IPS-11a (cell line): ENCODE results near the gene PRUNE2.
"Not testable (repeated sequence)": the region's sequence is repeated elsewhere in the genome, so short reads cannot be mapped to it uniquely, and the experiment has no call there.

Source experiments
- H3K4me3 ChIP-seq: one replicate; pipeline ENCODE4 v1.5.1; 2013; ENCODE audit warnings: low read depth, low read length, control low read depth

The PRUNE2 gene

DNA sequence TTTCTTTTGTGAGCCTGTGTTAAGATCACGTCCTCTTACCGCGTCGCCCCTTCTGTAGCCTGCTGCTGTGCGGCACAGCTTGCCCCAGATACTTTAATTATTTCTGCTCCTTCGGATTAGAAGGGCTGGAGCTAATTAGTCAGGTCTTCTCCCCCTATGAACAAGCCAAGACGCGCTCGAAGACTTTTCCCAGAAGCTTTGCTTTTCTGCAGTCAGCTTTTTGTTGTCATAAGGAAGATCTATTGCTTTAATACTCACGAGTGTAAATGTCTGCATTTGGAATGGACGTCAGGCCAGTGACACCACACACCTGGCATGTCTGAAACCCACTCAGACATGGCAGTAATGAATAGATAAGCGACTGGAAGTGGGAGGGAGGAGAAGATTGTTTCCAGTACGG is 37.0 kb downstream of the PRUNE2 start:
- H3K4me3 ChIP-seq = no peak overlapping the region

- H3K4me3 ChIP-seq = no peak overlapping the region
These were observed 39.2 kb downstream of the PRUNE2 start for GRCh38 chr9:76866689-76867088.

DNA sequence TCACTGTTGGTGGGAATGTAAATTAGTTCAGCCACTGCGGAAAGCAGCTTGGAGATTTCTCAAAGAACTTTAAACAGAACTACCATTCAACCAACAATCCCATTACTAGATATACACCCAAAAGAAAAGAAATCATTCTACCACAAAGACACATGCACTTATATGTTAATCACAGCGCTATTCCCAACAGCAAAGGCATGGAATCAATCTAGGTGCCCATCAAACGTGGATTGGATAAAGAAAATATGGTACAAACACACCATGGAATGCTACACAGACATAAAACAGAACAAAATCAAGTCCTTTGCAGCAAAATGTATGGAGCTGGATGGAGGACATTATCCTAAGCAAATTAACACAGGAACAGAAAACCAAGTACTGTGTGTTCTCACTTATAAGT is 42.1 kb downstream of the PRUNE2 start:
- H3K4me3 ChIP-seq = no peak overlapping the region

DNA sequence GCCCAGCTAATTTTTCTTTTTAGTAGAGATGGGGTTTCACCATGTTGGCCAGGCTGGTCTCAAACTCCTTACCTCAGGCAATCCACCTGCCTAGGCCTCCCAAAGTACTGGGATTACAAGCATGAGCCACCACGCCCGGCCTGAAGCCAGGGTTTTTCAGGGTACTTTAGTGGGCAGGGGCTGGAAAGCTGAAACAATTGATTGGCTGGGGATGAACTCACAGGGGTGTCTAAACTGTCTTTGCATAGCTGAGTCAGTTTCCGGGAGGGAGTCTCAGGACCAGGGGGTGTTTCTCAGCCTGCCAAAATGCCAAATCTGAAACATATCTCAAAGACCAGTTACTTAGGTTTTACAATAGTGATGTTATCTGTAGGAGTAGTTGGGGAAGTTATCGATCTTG is 46.1 kb downstream of the PRUNE2 start:
- no peak overlapping the region for H3K4me3 ChIP-seq

- H3K4me3 ChIP-seq = not testable (repeated sequence)
These were observed 47.7 kb downstream of the PRUNE2 start for GRCh38 chr9:76858248-76858647.

- no peak overlapping the region for H3K4me3 ChIP-seq
These were observed 49.9 kb downstream of the PRUNE2 start for GRCh38 chr9:76856016-76856415.

DNA sequence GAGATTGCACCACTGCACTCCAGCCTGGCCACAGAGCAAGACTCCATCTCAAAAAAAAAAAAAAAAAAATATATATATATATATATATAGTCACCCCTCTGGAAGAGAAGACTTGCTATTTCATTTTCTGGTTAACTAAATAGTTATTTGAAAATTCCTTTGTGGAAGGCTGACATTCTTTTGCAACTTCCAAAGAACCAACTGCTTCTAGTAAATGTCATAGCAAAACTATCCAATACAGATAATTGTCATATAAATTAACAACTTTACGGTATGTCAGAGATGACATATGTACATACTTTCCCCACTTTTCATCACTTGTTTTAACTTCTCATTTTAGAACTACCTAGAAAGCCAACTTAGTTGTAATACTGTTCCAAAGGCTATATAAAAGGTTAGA is 50.9 kb downstream of the PRUNE2 start:
- no peak overlapping the region for H3K4me3 ChIP-seq

- no peak overlapping the region for H3K4me3 ChIP-seq
These were observed 53.9 kb downstream of the PRUNE2 start for GRCh38 chr9:76852026-76852425.

DNA sequence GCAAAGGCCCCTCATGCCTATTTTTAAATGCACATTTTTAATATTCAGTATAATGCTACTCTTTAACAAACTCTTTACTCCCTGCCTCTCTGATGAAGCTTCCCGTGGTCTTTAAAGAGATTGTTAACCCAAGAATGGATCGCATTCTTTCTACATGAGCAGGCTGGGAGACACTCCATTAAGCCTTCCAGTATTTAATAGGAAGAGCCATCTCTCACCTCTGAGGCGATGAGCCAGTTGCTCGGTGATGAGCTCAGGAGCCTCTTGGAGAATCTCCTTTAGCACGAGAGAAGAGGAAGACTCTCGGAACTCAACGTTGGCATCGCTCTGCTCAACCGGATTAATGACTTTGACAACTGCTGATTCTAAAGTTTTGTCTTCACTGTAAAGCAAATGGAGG is 59.6 kb downstream of the PRUNE2 start:
- H3K4me3 ChIP-seq = no peak overlapping the region

DNA sequence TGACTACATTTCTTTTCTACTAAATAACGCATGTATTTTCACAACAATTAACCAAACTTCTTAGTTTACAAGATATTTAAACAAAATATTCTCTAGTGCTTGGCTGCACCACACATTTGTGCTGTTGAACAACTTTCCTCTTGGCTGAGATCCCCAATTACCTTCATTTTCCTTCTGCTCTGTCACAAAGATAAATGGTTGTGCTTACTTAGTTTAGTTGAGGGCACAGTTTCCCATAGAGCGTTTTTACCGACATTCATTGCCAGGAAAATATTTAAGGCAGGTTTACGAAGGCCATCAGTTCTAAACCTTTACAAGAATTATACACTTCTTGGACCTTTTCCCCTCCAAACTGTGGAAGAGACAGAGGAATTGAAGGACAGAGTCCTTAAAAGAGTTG is 60.7 kb downstream of the PRUNE2 start:
- no peak overlapping the region for H3K4me3 ChIP-seq

GRCh38 chr9:76835571-76836283 is 70.2 kb downstream of the PRUNE2 start:
- no peak overlapping the region for H3K4me3 ChIP-seq

DNA sequence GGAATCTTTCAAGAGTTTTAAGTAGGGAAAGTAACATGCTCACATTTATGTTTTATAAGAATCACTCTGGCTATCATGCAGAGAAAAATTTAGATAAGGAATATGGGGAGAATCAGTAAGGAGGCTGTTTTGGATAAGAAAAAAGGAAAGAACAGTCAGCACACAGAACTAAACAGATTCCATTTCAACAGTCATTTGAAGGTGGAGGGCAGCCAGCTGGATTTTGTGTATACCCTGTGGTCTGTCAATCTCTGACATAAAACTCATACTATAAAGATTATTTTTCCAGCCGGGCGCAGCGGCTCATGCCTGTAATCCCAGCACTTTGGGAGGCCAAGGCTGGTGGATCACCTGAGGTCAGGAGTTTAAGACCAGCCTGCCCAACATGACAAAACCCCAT is 77.5 kb downstream of the PRUNE2 start:
- H3K4me3 ChIP-seq = no peak overlapping the region

DNA sequence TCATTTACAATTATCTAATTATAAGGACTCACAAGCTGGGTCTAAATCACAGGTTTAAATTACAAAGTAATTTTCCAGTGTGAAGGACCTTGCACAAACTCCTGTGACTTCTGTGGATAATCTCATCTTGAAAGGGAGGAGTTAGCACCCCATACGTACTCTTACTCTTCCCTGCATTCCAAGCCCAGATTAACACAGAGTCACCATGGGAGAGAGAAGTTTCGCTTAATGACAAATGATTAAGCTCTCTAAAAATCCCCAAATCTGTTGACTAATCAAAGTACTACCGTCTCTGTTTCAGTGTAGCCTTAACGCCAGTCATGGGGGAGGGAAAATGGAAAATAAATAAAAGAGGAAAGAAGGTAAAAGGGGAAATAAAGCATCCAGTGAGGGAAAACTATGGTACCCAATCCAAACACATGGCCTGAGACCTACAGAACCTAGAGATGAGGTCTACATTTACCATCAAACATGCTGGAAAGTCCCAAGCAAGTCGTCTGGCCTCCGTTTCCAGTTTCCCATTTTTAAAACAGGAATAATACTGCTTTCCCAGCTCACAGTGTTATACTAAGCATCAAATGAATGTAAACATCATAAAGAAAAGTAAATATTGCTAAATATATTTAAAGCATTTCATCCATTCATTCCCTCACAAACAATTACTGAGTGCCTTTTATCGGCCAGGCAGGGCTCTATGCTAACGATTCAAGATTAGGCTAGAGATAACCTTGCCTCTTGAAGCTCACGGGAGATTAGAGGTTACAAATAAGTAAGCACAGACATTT is 78.4 kb downstream of the PRUNE2 start:
- no peak overlapping the region for H3K4me3 ChIP-seq

DNA sequence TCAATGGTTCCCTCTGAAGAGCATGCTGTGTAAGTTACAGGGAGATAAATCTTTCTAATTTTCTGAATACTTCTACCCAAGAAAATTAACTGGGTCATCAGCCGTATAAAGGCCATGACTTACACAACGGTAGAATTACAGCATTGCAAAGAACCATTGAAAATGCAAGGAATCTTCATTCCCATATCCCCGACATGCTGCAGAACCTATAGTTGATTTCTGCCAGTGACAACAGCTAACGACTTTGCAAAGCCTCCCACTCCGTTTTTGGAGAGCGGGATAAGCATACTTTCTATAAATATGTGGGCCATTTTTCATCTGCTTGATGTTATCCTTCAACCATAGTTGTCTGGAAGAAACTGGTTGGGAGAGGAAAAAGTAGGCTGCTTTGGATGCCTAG is 85.5 kb downstream of the PRUNE2 start:
- no peak overlapping the region for H3K4me3 ChIP-seq

DNA sequence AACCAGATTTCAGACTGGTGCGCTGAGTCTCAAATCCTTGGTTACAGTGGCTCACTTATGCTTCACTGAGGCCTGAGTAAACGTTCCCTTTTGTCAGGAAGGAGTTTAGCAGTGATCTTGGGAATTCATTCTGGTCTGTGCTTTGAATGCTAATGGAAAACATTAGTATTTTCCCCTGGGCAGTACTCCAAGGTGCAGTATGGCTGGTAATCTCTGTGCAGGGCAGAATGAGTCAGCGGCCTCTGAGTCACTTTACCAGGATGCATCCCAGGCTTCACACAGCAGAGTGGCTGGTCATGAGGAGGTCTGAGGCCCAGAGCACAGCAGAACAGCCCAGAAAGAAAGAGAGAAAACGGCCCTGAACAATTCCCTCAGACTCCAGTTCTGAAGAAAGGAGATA is 87.6 kb downstream of the PRUNE2 start:
- H3K4me3 ChIP-seq = no peak overlapping the region

GRCh38 chr9:76817489-76817888 is 88.4 kb downstream of the PRUNE2 start:
- no peak overlapping the region for H3K4me3 ChIP-seq

GRCh38 chr9:76812591-76812990 is 93.3 kb downstream of the PRUNE2 start:
- no peak overlapping the region for H3K4me3 ChIP-seq

DNA sequence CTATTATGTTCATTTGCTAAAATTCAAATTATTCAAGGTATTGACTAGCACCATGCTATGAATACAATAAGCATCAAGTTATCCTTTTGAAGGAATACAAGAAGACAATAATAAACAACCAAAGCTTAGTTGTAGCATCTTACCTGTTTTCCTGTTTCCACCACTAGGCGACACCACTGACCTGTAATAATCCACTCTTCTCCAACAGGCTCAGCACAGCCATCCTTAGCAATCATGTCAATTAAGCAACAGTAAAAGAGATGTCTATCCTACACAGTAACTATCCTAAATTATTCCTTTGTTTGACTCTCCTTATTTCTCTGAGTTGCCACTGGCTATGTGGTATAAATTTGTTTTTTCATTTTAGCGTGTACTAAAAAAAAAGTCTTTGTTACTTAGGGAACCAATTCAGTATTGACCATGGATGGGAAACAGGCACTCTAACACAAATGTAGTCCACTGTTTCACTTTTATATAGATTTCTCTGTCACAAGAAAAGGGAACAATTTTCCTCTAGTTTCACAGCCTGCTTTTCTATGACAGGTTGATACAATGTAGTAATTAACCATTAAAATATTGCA is 95.4 kb downstream of the PRUNE2 start:
- H3K4me3 ChIP-seq = no peak overlapping the region

DNA sequence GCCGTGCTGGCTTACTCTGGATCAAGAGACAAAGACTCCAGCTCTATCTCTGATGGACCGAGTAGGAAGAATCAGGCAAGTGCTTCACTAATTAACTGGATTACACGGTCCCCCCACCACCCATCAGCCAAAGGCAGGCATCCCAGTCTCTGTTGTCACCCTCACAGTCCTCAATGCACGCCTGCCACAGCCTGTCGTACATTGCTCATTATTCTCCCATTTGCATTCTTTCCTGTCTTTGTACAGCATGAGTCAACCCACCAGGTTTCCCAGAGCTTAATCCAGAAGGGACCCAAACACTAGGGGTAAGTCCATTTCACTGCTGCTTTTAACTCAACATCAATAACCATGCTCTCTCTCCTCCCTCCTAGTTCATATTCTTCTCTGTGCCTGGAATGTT is 97.3 kb downstream of the PRUNE2 start:
- H3K4me3 ChIP-seq = no peak overlapping the region

DNA sequence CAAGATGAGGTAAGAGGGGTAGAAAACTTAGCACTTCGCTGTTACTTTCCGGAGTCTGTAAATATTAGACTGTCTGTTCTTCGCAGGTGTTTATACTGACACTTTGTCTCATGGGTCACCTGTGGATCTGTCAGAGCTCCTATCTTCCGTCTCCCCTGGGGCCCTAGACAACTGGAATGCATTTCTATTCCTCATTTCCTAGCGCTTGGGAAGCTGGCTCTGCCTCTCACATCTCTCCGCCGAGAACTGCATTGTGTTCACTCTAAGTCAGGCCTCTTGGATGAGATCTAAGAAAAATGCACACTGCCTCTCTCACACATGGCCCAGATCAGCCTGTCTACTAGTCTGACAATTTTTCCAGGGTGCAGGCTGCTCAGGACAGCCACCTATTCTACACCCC is 102.2 kb downstream of the PRUNE2 start:
- H3K4me3 ChIP-seq = no peak overlapping the region

GRCh38 chr9:76803083-76803482 is 102.8 kb downstream of the PRUNE2 start:
- no peak overlapping the region for H3K4me3 ChIP-seq

- no peak overlapping the region for H3K4me3 ChIP-seq
These were observed 105.0 kb downstream of the PRUNE2 start for GRCh38 chr9:76800901-76801300.
